GM10847 (cell line): ENCODE data around the gene GET4.

ENCODE experiments used
- POLR2A ChIP-seq: IDR thresholded peaks from 2 replicates; pipeline ENCODE4 v1.6.1; 2011; ENCODE audit not compliant: insufficient read length; ENCODE audit errors: extremely low read depth

GET4 gene

DNA sequence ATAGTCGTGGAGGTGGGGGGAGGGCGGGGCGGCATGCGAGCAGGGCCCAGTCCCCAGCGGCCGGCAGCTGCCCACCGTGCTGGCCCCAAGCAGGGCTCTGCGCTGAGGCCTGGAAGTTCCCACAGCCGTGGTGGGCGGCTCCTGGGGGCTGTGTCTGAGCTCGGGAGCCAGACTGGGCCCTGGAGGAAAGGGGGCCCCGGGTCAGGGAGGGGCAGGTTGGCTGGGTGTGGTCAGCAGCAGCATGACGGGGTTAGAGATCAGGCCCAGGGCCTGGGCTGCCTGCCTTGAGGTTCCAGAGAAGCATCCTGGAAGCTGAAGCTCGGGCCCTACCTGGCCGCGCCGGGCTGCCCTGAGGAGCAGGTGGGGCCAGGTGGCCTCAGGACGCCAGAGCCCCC, 22.1 kb downstream of the GET4 start:
- TF ChIP-seq POLR2A: no peak

- no peak for TF ChIP-seq POLR2A
These were observed 22.7 kb downstream of the GET4 start for GRCh38 chr7:898855-899681.

DNA sequence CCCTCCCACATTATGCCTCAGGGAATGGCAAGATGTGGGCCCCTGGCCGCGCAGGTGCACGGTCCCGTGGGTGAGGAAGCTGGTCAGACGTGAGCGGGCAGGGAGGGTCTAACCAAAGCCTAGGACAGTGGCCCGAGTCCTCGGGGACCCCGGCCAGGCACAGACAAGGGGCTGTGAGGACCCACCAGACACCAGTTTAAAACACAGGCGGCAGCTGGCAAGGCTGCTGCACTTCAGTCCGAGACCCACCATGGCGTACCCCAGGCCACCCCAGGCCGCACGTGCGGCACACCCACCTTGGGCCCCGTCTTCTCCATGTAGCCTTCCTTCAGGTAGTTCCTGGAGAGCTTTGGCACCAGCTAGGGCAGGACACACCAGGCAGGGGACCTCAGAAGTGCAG, 23.5 kb downstream of the GET4 start:
- TF ChIP-seq POLR2A: no peak

DNA sequence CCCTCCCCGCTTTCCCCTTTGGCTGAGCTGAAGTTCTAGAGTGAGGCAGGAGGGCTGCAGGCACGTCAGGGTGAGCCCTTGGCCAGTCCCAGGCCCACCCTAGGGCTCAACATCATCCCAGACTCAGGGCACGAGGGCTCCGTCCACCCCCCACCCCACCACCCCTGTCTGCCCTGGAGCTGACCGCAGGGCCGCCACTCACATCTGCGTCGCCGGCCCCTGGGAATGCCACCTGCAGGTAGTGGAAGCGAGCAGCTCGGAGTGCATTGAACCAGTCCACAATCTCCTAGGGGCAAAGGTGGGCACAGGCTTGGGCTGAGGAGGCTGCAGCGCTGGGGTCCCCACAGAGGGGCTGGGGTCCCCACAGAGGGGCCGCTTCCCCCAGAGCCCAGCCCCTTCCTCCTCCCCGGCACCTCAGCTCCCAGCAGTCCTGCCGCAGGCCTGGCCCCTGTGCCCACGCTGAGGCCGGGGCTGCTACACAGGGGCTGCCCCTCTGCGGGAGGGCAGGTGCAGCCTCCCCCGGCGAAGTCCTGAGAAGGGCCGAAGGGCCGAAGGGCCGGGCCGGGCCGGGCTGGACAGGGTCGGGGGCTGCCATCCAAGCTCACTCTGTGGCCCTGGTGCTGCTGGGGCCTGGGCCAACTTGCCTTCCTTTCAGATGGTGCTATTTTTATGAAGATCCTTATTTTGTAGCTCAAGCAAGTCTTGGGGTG, 24.1 kb downstream of the GET4 start:
- no peak for TF ChIP-seq POLR2A

- no peak for TF ChIP-seq POLR2A
These were observed 24.7 kb downstream of the GET4 start for GRCh38 chr7:901041-901387.

- no peak for TF ChIP-seq POLR2A
These were observed 25.2 kb downstream of the GET4 start for GRCh38 chr7:901388-902154.

GRCh38 chr7:902996-903395, 26.6 kb downstream of the GET4 start:
- TF ChIP-seq POLR2A: no peak

GRCh38 chr7:903921-904755, 27.8 kb downstream of the GET4 start:
- no peak for TF ChIP-seq POLR2A

GRCh38 chr7:904847-905246, 28.5 kb downstream of the GET4 start:
- no peak for TF ChIP-seq POLR2A

- TF ChIP-seq POLR2A: no peak
These were observed 30.4 kb downstream of the GET4 start for GRCh38 chr7:906776-907157.

GRCh38 chr7:907158-907980, 31.0 kb downstream of the GET4 start:
- TF ChIP-seq POLR2A: no peak

DNA sequence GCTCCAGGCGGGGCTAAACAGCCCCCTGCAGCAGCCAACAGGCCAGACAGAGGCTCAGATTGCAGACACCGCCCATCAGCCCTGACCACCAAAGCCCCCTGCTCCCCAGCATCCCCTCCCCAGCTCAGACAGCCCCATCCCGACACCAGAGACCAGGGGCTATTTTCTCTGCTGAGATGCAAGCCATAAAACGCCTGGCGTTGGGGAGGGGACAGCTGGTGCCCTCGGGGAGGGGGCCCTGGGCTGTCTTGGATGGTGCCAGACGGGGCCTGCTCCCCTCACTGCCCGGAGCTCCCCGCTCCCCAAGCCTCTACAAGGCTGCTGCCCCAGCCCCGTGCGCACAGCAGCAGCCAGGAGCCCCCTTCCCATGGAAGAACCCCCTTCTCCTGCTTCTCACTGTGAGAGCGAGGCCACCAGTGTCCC, 31.8 kb downstream of the GET4 start:
- TF ChIP-seq POLR2A: no peak

- TF ChIP-seq POLR2A: no peak
These were observed 33.3 kb downstream of the GET4 start for GRCh38 chr7:909358-910329.
